ENCODE results near the gene TRAPPC2L. TPM values are rescaled to one million over a fixed set of nuclear protein-coding genes. Genes with fewer than 3 reads are reported as not detected.

TRAPPC2L gene
- total RNA-seq, 1 experiment from 2014 or later, result 35.6 TPM

DNA sequence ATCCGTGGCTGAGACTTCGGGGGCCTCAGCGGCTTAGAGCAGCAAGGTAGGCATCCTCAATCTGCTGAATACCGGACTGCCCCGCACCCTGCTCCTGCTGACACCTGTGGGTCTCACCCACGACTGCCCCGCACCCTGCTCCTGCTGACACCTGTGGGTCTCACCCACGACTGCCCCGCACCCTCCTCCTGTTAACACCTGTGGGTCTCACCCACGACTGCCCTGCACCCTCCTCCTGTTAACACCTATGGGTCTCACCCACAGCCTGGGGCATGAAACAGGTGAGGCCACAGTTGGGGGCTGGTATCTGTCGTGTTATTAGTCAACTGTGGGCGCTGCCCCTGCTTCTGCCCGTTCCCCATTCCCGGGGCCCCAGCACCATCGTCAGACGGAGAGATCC lies 45.8 kb downstream of the TRAPPC2L start:
- no peak for DNase-seq
- Histone ChIP-seq H3K36me3 (no peaks in the 10 kb centered on the region), H3K27me3 (no peaks in the 10 kb centered on the region), H3K4me3 (no peak overlapping the region), H3K9me3 (no peaks in the 10 kb centered on the region)

DNA sequence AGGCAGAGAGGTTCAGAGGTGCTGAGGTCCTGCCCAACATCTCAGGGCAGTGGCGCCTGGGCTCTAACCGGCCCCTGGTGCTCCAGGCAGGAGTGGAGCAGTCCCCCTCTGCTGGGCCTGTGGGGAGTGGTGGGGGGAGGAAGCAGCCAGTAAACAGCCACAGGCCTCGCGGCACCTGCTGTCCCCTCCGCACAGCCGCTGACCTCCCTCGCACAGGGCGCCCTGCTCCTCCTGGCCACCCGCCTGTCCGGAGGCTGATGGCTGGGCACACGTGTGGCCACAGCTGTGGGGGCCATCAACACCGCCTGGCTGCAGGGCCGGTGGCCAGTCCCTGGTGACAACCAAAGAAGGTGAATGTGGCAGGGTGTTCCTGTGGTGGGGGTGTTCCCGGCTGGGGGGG lies 46.3 kb downstream of the TRAPPC2L start:
- Histone ChIP-seq H3K9me3 (no peaks in the 10 kb centered on the region), H3K4me3 (no peak overlapping the region), H3K36me3 (no peaks in the 10 kb centered on the region), H3K27me3 (no peaks in the 10 kb centered on the region)
- DNase-seq, result no peak

DNA sequence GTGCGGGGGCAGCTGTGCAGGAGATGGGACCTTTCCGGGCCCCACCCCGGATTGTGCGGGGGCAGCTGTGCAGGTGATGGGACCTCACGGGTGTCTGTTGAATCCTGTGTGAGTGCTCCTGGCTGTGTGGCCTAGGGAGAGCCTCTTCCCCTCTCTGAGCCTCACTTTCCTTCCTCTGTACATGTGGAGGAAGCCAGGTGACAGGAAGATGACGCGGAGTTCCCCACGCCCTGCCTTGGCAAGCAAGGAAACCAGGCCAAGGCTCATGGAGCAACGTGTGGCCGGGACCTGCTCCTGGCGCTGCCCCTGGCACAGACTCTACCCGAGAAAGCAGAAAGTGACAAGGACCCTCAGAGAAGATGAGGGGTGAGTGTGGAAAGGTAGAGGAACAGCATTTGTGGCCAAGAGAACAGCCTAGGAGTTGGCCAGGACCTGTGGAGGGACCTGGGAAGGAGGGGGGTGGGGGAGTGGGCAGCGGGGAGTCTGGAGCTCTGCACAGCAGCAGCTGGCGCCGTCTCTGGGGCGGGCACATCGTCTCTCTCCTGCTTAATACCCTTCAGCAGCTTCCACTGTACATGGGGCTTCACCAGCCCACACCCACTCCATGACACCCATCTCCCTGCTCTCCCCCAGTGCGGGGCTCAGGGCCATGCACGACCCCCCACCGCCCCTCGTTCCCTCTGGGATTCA lies 47.9 kb downstream of the TRAPPC2L start:
- DNase-seq, result no peak
- Histone ChIP-seq H3K4me3 (no peak overlapping the region), H3K27me3 (no peaks in the 10 kb centered on the region)

DNA sequence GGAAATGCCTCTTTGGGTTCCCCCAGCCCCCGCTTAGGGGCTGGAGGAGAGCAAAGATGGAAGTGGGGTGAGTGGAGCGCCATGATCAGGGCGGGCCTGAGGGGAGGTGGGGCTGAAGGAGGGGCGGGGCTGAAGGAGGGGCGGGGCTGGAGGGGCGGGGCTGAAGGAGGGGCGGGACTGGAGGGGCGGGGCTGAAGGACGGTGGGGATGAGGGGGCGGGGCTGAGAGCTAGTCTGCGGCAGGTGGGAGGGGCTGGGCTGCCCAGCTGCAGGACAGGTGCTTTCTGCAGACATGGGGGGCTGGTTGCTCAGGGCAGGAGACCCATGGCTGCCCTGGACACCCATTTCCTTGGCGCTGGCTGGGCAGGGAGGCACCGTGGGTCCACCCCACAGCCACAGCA lies 48.6 kb downstream of the TRAPPC2L start:
- Histone ChIP-seq H3K4me3 (no peak overlapping the region), H3K36me3 (no peaks in the 10 kb centered on the region), H3K27me3 (no peaks in the 10 kb centered on the region), H3K9me3 (no peaks in the 10 kb centered on the region)
- DNase-seq, result no peak

More for the DNA sequence above, 47.9 kb downstream of the TRAPPC2L start:
- Histone ChIP-seq H3K9me3 (no peaks in the 10 kb centered on the region), H3K36me3 (no peaks in the 10 kb centered on the region)

DNA sequence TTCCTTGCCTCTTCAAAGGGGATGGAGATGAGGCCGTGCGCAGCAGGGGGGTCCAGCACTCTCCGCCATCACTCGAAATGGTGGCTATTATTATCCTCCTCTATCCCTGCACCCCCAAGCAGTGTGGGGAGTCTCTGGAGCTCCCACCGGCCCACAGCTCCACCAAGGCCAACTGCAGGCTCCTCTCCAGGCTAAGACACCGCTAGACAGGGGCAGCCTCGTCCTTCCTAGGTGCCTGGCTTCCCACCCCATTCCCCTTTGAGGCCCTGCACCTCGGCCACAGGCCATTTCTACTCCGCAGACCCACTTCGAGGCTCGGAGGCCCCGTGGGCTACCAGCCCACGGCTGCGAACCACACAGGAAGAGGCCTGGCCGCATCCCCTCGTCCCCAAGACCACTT lies 49.1 kb downstream of the TRAPPC2L start:
- Histone ChIP-seq H3K36me3 (no peaks in the 10 kb centered on the region), H3K4me3 (no peak overlapping the region), H3K27me3 (no peaks in the 10 kb centered on the region), H3K9me3 (no peaks in the 10 kb centered on the region)
- no peak for DNase-seq

DNA sequence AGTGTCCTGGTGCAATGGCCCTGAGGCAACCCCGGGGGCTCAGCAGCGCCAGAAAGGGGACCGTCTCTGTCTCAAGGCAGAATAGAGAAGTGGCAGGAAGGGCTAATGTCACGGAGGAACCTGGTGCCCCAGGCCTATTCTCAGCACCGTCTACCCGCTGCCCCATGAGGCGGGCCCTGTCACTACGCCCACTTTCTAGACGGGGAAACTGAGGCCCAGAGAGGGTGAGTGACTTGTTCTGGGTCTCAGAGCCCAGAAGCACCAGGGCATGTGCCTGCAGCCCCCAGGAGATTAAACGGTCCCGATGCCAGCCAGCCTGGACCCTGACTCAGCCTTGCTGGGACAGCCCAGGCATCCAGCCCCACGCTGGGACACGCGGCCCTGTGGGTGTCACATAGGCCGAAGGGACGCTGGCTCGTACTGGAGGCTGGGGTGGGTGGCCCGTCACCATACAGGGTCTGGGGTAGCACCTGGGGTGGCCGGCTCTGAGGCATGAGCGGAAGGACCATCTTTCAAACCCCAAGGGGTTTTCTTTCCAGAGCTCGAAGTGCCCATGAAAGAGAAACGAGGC lies 49.7 kb downstream of the TRAPPC2L start:
- no peaks in the 10 kb centered on the region for H3K27me3 ChIP-seq
- DNase-seq, result no peak

DNA sequence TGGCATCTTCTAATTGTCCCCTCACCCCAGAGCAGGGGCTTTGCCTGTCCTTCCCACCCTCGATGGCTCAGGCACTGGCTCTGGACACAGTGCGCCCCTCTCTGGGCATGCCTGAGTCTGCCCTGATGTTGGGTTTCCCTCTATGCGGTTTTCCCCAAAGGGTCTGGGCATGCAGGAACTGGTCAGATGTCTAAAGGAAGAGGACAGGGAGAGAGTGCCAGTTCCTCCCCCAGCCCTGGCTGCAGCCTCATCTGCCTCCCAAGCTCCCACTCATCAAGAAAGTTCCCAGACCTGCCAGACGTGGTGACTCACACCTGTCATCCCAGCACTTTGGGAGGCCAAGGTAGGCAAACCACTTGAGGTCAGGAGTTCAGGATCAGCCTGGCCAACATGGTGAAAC lies 50.8 kb downstream of the TRAPPC2L start:
- Histone ChIP-seq H3K27me3 (no peaks in the 10 kb centered on the region), H3K9me3 (no peaks in the 10 kb centered on the region), H3K36me3 (no peaks in the 10 kb centered on the region), H3K4me3 (no peak overlapping the region)
- DNase-seq, result peak; percentile 64

More for the DNA sequence above, 49.7 kb downstream of the TRAPPC2L start:
- H3K36me3 ChIP-seq, result no peaks in the 10 kb centered on the region
- H3K4me3 ChIP-seq, result no peak overlapping the region
- H3K9me3 ChIP-seq, result no peaks in the 10 kb centered on the region

DNA sequence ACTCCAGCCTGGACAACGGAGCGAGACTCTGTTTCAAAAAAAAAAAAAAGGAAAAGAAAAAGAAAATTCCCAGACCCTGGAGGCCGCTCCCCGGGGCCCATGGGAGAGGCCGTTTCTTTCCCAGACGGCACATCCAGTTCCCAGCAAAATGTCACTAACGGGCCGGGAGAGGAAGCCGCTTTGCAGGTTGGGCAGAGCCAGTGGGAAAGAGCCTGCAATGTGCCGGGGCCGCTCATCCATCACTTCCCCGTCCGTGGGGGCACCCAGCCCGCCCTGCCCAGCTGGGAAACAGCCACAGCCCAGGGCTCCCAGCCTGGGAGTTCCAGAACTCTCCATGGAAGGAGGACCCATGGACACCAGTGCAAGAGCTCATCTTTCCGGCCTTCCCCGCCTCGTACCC lies 51.4 kb downstream of the TRAPPC2L start:
- H3K36me3 ChIP-seq, result no peaks in the 10 kb centered on the region
- H3K4me3 ChIP-seq, result no peak overlapping the region
- H3K27me3 ChIP-seq, result no peaks in the 10 kb centered on the region

DNA sequence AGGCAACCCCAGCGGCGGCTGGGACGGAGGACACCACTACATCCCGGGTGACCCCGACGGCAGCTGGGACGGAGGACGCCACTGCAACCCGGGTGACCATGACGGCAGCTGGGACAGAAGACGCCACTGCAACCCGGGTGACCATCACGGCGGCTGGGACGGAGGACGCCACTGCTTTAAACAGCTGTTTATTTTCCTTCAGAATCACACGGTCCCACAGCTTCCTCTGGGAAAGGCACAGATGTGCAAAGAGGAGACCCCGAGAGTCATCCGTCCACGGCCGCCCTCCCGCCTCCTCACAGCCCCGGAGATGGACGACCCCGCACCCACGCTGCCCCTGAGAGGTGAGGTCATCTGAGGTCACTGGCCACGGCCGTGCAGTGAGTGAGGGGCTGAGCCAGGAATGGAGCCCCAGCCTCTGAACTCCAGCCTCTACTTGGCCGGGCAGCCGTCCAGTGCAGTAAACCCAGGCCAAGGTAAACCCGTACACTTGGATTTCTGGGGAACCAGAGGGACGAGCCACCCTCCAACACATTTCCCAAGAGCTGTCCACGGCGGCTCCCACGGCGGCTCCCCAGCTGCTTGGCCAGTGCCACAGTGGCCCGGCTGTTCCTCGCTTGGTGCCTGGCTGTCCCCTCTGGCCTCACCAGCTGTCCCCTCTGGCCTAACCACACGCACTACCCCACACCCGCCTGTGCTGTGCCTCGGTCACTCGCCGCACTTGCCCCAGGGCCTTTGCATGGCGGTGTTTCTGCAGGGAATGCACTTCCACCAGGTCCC lies 52.7 kb downstream of the TRAPPC2L start:
- no peak for DNase-seq
- H3K4me3 ChIP-seq, result no peak overlapping the region
- H3K36me3 ChIP-seq, result no peaks in the 10 kb centered on the region
- H3K9me3 ChIP-seq, result no peaks in the 10 kb centered on the region
- no peaks in the 10 kb centered on the region for H3K27me3 ChIP-seq

More for the DNA sequence above, 51.4 kb downstream of the TRAPPC2L start:
- no peak for DNase-seq
- H3K9me3 ChIP-seq, result no peaks in the 10 kb centered on the region

DNA sequence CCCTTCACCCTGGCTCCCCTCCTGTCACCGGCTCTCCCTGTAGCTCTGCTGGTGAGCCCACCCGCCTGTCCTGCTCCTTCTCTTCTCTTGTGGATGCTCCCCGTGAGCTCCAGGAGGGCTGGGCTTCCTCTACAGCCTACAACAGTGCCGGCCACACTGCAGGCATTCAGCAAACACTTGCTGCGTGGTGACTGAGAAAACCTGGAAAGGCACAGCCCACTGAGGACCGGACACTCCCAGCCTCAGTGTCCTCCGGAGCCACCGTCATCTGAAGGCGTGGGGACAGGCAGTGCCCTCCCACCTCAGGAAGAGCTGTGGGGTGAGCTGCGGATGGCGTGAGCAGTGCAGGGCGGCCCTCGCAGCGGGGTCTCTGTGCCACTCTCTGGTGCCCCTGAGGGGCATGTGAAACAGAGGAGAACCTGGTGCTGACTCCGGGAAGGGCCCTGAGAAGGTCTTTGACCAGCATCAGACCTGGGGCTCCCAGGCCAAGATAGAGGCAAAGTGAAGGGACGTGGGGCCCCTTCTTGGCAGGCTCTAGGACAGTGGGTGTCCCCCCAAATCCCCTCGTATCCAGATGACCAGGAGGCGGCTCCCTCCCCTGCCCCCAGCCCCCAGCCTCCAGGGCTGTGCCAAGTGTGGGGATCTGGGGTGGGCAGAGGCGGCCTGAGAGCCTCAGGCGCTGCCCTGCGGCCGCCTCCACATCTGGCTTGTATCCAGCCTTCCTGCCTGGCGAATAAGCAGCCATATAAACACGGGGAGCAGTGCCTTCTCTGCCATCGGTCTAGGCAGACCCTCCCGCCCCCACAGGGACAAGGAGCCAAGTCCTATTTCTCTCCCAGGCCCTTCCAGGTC lies 53.6 kb downstream of the TRAPPC2L start:
- DNase-seq, result no peak
- no peaks in the 10 kb centered on the region for H3K27me3 ChIP-seq
- H3K36me3 ChIP-seq, result no peaks in the 10 kb centered on the region
- H3K4me3 ChIP-seq, result no peak overlapping the region
- H3K9me3 ChIP-seq, result no peaks in the 10 kb centered on the region

DNA sequence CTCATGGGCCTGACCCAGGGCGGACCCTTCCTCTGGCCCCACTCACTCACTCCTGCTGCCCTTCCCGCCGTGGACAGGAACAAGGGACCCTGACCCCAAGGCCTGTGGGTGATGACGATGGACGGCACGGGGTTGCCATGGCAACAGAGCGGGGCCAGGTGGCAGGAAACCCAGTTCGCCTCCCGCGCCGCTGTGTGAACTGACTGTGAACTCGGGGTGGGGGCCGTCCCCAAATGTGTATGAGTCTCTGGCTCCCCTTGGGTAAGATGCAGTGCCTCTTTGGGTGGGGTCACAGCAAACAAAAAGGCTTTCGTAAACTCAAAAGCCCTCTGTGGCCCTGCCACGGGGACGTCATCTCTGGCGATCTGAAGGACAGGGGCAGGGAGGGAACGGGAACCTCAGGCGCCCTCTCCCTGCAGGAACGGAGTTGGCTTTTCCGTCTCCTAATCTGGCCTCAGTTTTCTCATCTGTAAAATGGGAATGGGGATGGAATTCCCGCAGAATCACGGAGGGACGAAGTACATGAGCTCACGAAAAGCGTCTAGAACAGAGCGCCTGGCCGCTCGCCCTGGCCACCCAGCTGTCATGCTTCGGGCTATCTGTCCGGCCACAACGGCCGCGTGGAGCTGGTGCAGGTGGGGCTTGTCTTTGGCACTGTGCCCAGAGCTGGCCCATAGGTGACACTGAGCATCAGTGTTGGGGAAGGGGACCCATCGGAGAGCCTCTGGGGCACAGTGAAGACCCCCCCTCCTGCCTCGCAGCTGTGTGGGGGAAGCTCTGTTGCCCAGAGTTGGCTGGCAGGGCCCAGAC lies 54.4 kb downstream of the TRAPPC2L start:
- Histone ChIP-seq H3K36me3 (no peaks in the 10 kb centered on the region), H3K9me3 (no peaks in the 10 kb centered on the region), H3K4me3 (no peak overlapping the region), H3K27me3 (no peaks in the 10 kb centered on the region)
- DNase-seq, result no peak

DNA sequence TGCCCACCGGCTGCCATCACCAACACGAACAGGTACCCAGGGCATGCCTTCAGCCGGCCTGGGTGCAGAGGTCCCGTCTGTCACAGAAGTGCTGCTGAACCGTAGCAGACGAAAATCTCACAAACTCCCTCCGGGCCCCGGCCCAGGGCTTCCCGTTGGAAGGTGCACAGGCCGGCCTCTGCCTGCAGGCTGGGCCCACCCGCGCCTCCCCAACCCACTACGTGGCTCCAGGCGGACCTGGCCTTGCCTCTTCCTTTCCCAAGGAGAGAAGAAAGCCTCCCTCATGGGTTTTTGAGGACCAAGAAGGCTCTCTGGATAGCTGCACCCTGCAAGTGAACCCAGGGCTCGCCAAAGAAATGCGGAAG lies 55.0 kb downstream of the TRAPPC2L start:
- Histone ChIP-seq H3K9me3 (no peaks in the 10 kb centered on the region), H3K4me3 (no peak overlapping the region), H3K27me3 (no peaks in the 10 kb centered on the region), H3K36me3 (no peaks in the 10 kb centered on the region)
- DNase-seq, result no peak

Other genes starting within 250 kb of the TRAPPC2L start
- gene IL17C, start 218.6 kb upstream of the TRAPPC2L start, total RNA-seq (2014; rRNA removed; shearing (Covaris generic); ENCODE audit: low replicate concordance), result not detected in 2 replicates
- 10.7 and 21.2 TPM in 2 replicates for gene CYBA, start 206.1 kb upstream of the TRAPPC2L start, total RNA-seq (2014; rRNA removed; shearing (Covaris generic); ENCODE audit: low replicate concordance)
- 16.8 and 25.7 TPM in 2 replicates for gene MVD, start 194.0 kb upstream of the TRAPPC2L start, total RNA-seq (2014; rRNA removed; shearing (Covaris generic); ENCODE audit: low replicate concordance)
- gene SNAI3, start 170.6 kb upstream of the TRAPPC2L start, total RNA-seq (2014; rRNA removed; shearing (Covaris generic); ENCODE audit: low replicate concordance), result not detected in 2 replicates
- gene RNF166, start 150.7 kb upstream of the TRAPPC2L start, total RNA-seq (2014; rRNA removed; shearing (Covaris generic); ENCODE audit: low replicate concordance), result 16.5 and 20.2 TPM in 2 replicates
- gene CTU2, start 150.6 kb upstream of the TRAPPC2L start, total RNA-seq (2014; rRNA removed; shearing (Covaris generic); ENCODE audit: low replicate concordance), result 13.6 and 16.8 TPM in 2 replicates
- 77.6 and 88.5 TPM in 2 replicates for gene PIEZO1, start 71.9 kb upstream of the TRAPPC2L start, total RNA-seq (2014; rRNA removed; shearing (Covaris generic); ENCODE audit: low replicate concordance)
- gene CDT1, start 53.3 kb upstream of the TRAPPC2L start, total RNA-seq (2014; rRNA removed; shearing (Covaris generic); ENCODE audit: low replicate concordance), result 9.3 and 14.3 TPM in 2 replicates
- 290 and 307 TPM in 2 replicates for gene APRT, start 45.2 kb upstream of the TRAPPC2L start, total RNA-seq (2014; rRNA removed; shearing (Covaris generic); ENCODE audit: low replicate concordance)
- gene GALNS, start 180 bp upstream of the TRAPPC2L start, total RNA-seq (2014; rRNA removed; shearing (Covaris generic); ENCODE audit: low replicate concordance), result 8.8 and 11.3 TPM in 2 replicates
- gene PABPN1L, start 9.5 kb downstream of the TRAPPC2L start, total RNA-seq (2014; rRNA removed; shearing (Covaris generic); ENCODE audit: low replicate concordance), result not detected in 2 replicates
- not detected in 2 replicates for gene CBFA2T3, start 120.1 kb downstream of the TRAPPC2L start, total RNA-seq (2014; rRNA removed; shearing (Covaris generic); ENCODE audit: low replicate concordance)
- gene ACSF3, start 236.7 kb downstream of the TRAPPC2L start, total RNA-seq (2014; rRNA removed; shearing (Covaris generic); ENCODE audit: low replicate concordance), result 11.0 and 21.8 TPM in 2 replicates

Data from MG63 (cell line).